Stimulated activated CD4-positive, alpha-beta T cell treated with anti-CD3 and anti-CD28 coated beads, Interleukin-1b, Interleukin-23, amount 100 ng/mL, for 24 hours (primary cell): ENCODE data around the gene ZNF785.
"Not testable (repeated sequence)": the region's sequence is repeated elsewhere in the genome, so short reads cannot be mapped to it uniquely, and the experiment has no call there.

Source experiments
- DNase-seq, 4 experiments: peaks; one replicate each; pipeline ENCODE4 v3.0.0-alpha.2; 2020; ENCODE audit warnings: low read depth in 4 of 4, low spot score in 1 of 4

The ZNF785 gene

DNA sequence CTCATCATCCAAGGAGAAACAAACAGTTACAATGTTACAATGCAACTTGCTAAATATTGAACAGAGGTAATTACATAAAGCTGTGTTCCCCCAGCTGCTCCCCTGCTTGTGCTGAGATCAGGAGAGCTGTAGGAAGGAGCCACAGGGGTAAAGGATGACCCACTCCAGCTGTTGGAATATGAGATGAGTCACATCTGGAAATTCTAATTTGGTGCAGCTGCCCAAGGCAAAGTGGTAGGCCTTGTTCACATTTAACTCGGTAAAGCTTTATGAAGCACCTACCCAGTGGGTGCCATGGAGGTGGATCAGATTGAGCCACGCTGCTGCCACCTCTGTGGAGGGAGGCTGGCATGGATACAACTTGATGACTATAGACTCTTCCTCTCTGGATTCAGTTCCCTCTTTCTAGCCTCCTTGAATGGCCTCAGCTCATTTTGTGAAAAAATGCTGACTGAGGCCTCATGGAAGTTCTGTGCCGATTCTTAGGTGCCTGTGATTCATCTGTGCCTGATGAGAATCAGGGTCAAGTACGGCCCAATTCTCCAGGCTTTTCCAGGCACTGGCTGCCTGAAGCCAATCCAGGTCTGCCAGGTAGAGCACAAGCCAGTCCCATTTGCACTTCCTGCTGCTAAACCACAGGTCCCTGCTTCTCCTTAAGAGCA, 17.2 kb upstream of the ZNF785 start:
- DNase-seq = no peak

- no peak for DNase-seq
These were observed 16.5 kb upstream of the ZNF785 start for GRCh38 chr16:30601966-30602365.

DNA sequence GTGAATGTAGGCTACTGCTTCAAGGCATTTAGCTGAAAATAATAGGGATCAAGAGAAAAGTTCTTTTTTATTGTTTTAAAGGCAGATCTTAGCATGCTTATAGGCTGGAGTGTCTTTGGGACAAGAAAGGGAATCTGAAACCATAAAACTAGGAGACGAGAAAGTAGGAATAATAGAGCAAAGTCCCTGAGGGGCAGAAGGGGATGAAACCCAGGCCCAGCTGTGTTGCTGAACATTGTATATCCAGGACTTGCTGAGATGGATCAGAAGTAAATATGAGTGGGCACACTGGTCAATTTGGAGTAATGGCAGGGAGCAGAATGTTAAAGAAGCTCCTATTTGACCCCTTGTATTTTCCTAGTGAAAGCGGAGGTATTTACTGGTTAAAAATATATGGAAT, 15.4 kb upstream of the ZNF785 start:
- DNase-seq = no peak

- DNase-seq = no peak
These were observed 14.7 kb upstream of the ZNF785 start for GRCh38 chr16:30600215-30600614.

DNA sequence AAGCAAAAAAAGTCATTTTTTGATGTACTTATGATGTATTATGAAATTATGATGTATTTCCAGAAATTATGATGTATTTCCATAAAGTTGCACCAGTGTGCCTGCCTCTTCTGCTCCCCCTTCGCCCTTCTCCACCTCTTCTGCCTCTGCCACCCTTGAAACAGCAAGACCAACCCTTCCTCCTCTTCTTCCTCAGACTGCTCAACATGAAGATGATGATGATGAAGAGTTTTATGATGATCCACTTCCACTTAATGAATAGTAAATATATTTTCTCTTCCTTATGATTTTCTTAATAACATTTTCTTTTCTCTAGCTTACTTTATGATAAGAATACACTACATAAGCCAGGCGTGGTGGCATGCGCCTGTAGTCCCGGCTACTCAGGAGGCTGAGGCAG, 7.4 kb upstream of the ZNF785 start:
- no peak for DNase-seq

GRCh38 chr16:30590869-30591268, 5.4 kb upstream of the ZNF785 start:
- not testable (repeated sequence) for DNase-seq

- not testable (repeated sequence) for DNase-seq
These were observed 4.1 kb upstream of the ZNF785 start for GRCh38 chr16:30589582-30589981.

DNA sequence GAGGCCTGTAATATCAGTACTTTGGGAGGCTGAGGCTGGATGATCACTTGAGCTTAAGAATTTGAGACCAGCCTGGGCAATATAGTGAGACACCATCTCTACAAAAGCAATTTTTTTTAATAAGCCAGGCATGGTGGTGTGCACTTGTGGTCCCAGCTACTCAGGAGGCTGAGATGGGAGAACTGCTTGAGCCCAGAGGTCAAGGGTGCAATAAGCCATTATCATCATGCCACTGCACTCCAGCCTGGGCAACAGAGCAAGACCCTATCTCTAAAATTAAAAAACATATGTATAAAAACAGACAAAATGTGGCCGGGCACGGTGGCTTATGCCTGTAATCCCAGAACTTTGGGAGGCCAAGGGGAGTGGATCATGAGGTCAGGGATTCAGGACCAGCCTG, 3.2 kb upstream of the ZNF785 start:
- no peak for DNase-seq

DNA sequence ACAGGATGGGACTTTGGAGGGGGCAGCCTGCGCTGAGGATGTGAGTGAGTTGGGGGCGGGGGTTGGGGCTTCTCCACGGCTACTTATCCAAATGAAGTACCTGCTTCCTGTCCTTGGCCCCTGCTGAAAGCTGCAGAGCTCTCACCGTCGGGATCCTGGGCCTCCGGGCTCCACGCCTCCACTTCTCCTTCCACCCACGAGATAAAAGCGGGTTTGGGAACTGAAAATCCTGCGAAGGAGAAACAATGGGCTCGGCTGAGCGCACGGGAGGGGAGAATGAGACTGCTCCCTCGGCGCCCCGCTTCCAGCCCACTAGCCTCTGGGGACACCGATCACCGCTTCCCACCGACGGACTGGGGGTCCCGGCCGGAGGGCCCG, 486 bp downstream of the ZNF785 start:
- no peak for DNase-seq

- DNase-seq = no peak
These were observed 2.7 kb downstream of the ZNF785 start for GRCh38 chr16:30582611-30583340.

DNA sequence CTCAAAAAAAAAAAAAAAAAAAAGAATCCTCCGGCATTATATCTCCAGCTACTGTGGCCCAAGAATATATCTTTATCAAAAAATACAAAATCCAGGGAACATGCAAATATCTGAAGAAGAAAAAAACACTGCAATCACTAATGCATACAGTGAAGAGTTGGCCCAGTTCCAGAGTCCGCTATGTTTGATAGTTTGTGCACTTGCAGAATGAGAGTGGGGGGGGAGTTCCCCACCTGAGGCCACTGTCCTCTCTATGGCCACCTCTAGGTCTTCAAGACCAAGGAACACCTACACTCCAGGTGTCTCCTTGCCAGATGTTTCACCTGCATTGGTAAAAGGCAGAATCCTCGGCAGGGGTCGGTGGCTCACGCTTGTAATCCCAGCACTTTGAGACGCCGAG, 4.0 kb downstream of the ZNF785 start:
- no peak for DNase-seq

GRCh38 chr16:30574678-30575077, 10.8 kb downstream of the ZNF785 start:
- no peak for DNase-seq

- DNase-seq = peak; percentile 70 to 91 (median 78)
These were observed 13.8 kb downstream of the ZNF785 start, which contains the start of gene ZNF688 for GRCh38 chr16:30571445-30572322. ZNF688 (minus strand) TSS chr16:30571714; CDS start chr16:30571629, 85 bp downstream.

DNA sequence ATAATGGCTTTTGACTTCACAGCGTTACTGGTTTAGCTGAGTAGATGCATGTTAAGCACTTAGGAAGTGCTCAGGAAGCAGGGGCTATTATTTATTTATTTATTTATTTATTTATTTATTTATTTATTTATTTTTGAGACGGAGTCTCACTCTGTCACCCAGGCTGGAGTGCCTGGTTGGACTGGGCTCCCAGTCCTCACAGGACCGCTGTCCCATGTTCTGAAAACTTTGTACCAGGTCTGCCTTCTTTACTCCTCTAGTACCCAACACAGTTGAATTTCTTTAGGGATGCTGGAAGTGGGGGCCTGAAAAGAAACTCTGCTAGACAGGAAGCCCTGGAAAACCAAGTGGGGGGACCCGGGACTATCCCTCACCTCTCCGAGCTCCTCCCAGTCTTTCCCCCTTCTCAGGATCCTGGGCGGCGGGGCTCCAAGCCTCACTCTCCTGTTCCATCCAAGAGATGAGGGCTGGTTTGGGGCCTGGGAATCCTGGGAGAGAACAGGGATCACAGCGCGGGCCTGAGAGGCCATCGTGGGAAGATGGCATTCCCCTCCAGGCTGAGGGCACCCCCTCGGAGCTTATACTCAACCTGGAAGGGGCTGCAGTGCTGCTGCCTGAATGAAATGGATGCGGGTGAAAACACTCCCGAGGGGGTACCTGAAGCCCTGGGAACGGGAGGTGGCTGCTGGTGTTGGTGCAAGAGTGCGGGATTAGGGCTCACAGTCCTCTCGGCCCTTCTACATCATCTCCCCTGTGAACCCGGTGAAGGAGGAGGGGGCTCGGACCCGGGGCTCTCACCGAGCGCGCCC, 14.7 kb downstream of the ZNF785 start:
- DNase-seq = no peak

- no peak for DNase-seq
These were observed 15.5 kb downstream of the ZNF785 start for GRCh38 chr16:30569746-30570635.

- DNase-seq = no peak
These were observed 16.2 kb downstream of the ZNF785 start for GRCh38 chr16:30569281-30569680.

GRCh38 chr16:30567991-30568638, 17.4 kb downstream of the ZNF785 start:
- no peak for DNase-seq

- peak; percentile 34 to 61 (median 43) for DNase-seq
These were observed 18.1 kb downstream of the ZNF785 start for GRCh38 chr16:30567160-30567990.

DNA sequence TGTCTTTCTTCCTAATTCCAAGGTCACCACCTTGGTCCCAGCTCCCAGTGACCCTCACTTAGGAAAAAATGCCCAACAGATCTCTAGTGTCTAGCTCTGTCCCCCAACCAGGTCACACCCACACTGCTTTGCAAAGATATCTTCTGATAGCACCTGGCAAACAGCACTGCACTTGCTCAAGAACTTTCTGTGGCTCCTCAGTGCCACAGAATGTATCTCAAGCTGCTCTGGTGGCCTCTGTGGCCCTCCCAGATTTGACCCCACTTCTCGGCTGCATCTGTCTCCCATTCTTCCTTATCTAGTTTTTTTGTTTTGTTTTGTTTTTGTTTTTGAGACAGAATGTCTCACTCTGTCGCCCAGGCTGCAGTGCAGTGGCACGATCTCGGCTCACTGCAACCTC, 19.0 kb downstream of the ZNF785 start:
- DNase-seq = no peak
